SU-DHL-6 (cell line): ENCODE data around the gene TSPAN18.

ENCODE experiments used
- H2AFZ ChIP-seq: fragments of 200-600 bp; sonication (generic); 2 replicates; pipeline ENCODE4 v1.6.1; 2014; ENCODE audit warnings: low read depth, mild to moderate bottlenecking, moderate library complexity, mixed read lengths, antibody characterized with exemption, low read length; ENCODE audit not compliant: severe bottlenecking
- H3F3A ChIP-seq: fragments of 200-600 bp; shearing (Covaris generic); 2 replicates; pipeline ENCODE4 v1.6.0; 2016; ENCODE audit warnings: antibody characterized with exemption, mild to moderate bottlenecking; ENCODE audit not compliant: insufficient read depth
- H3K27ac ChIP-seq: fragments of 200-600 bp; sonication (generic); 2 replicates; pipeline ENCODE4 v1.5.1; 2016; ENCODE audit warnings: low read depth, mild to moderate bottlenecking, low read length, moderate library complexity, mixed read lengths
- H3K27me3 ChIP-seq: fragments of 200-600 bp; sonication (generic), shearing (Covaris generic); 2 replicates; pipeline ENCODE4 v1.6.0; 2014; ENCODE audit warnings: mild to moderate bottlenecking, low read length
- H3K36me3 ChIP-seq: fragments of 200-600 bp; sonication (generic); 2 replicates; pipeline ENCODE4 v1.6.1; 2014; ENCODE audit warnings: mild to moderate bottlenecking, low read length, mixed read lengths
- H3K4me2 ChIP-seq: fragments of 300-600, 200-600 bp; shearing (Covaris generic), sonication (generic); 2 replicates; pipeline ENCODE4 v1.6.0; 2014; ENCODE audit warnings: low read length, low read depth, mild to moderate bottlenecking; ENCODE audit not compliant: poor library complexity, severe bottlenecking
- H3K4me3 ChIP-seq: fragments of 200-600 bp; sonication (generic); 2 replicates; pipeline ENCODE4 v1.5.1; 2014; ENCODE audit warnings: antibody characterized with exemption, low read length, mild to moderate bottlenecking, mixed read lengths; ENCODE audit not compliant: insufficient read depth, poor library complexity, severe bottlenecking
- H3K79me2 ChIP-seq: fragments of 200-600 bp; sonication (generic); 2 replicates; pipeline ENCODE4 v1.6.1; 2014; ENCODE audit warnings: mild to moderate bottlenecking, low read length, moderate library complexity; ENCODE audit not compliant: insufficient read depth
- H3K9ac ChIP-seq: fragments of 200-600 bp; sonication (generic); 2 replicates; pipeline ENCODE4 v1.7.0; 2014; ENCODE audit warnings: mild to moderate bottlenecking, low read length
- H3K9me2 ChIP-seq: fragments of 200-600 bp; sonication (generic); replicated peaks from 2 replicates; pipeline ENCODE4 v1.6.1; 2014; ENCODE audit warnings: low read length; ENCODE audit not compliant: insufficient read depth
- H3K9me3 ChIP-seq: fragments of 200-600 bp; sonication (generic); 2 replicates; pipeline ENCODE4 v1.6.1; 2014; ENCODE audit warnings: low read length, mixed read lengths; ENCODE audit not compliant: insufficient read depth
- H4K20me1 ChIP-seq: fragments of 200-600 bp; sonication (generic); 2 replicates; pipeline ENCODE4 v1.6.1; 2014; ENCODE audit warnings: low read depth, mild to moderate bottlenecking, antibody characterized with exemption, low read length, moderate library complexity, mixed read lengths
- EZH2phosphoT487 ChIP-seq: fragments of 200-600 bp; sonication (generic), shearing (Covaris generic); conservative IDR thresholded peaks from 2 replicates; pipeline ENCODE4 v1.6.1; 2018; ENCODE audit warnings: mild to moderate bottlenecking, antibody characterized with exemption, low read length, moderate library complexity, mixed read lengths
- TF ChIP-seq, protein P1 (sequence below): fragments of 200-600 bp; sonication (generic); IDR thresholded peaks from one replicate; pipeline ENCODE4 v1.5.1; 2017; ENCODE audit warnings: antibody characterized with exemption, mild to moderate bottlenecking, low read length, moderate library complexity; ENCODE audit not compliant: insufficient read depth, poor library complexity, severe bottlenecking

Gene TSPAN18, protein sequence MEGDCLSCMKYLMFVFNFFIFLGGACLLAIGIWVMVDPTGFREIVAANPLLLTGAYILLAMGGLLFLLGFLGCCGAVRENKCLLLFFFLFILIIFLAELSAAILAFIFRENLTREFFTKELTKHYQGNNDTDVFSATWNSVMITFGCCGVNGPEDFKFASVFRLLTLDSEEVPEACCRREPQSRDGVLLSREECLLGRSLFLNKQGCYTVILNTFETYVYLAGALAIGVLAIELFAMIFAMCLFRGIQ

GRCh38 chr11:44726283-44727113 is at the start of gene TSPAN18:
Gene TSPAN18, plus strand, starts transcription at chr11:44726962. Its CDS starts 179,455 bp downstream, at chr11:44906417.
- TF ChIP-seq, protein P1, sequence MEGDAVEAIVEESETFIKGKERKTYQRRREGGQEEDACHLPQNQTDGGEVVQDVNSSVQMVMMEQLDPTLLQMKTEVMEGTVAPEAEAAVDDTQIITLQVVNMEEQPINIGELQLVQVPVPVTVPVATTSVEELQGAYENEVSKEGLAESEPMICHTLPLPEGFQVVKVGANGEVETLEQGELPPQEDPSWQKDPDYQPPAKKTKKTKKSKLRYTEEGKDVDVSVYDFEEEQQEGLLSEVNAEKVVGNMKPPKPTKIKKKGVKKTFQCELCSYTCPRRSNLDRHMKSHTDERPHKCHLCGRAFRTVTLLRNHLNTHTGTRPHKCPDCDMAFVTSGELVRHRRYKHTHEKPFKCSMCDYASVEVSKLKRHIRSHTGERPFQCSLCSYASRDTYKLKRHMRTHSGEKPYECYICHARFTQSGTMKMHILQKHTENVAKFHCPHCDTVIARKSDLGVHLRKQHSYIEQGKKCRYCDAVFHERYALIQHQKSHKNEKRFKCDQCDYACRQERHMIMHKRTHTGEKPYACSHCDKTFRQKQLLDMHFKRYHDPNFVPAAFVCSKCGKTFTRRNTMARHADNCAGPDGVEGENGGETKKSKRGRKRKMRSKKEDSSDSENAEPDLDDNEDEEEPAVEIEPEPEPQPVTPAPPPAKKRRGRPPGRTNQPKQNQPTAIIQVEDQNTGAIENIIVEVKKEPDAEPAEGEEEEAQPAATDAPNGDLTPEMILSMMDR, result no peak
- TF ChIP-seq EZH2phosphoT487, result no peak
- no peak within 1 kb of the TSS for H3K4me2 ChIP-seq
- no peaks in the 10 kb centered on the region for H3F3A ChIP-seq
- no peak within 1 kb of the TSS for H3K9ac ChIP-seq
- no peak within 1 kb of the TSS for H2AFZ ChIP-seq
- H3K36me3 ChIP-seq, result no peaks in the 10 kb centered on the region
- no peaks in the 10 kb centered on the region for H3K79me2 ChIP-seq
- H3K9me2 ChIP-seq, result no peaks in the 10 kb centered on the region
- H4K20me1 ChIP-seq, result no peaks in the 10 kb centered on the region
- H3K27me3 ChIP-seq, result no peaks in the 10 kb centered on the region
- H3K9me3 ChIP-seq, result no peaks in the 10 kb centered on the region
- no peak within 1 kb of the TSS for H3K4me3 ChIP-seq
- H3K27ac ChIP-seq, result no peak within 1 kb of the TSS

- no peaks in the 10 kb centered on the region for H3K9me3 ChIP-seq
- no peaks in the 10 kb centered on the region for H3K27me3 ChIP-seq
- H3K9me2 ChIP-seq, result no peaks in the 10 kb centered on the region
- H3K4me3 ChIP-seq, result no peak overlapping the region
- no peak overlapping the region for H3K27ac ChIP-seq
- H3F3A ChIP-seq, result no peaks in the 10 kb centered on the region
- no peak overlapping the region for H3K4me2 ChIP-seq
- no peaks in the 10 kb centered on the region for H3K79me2 ChIP-seq
- no peak overlapping the region for H3K9ac ChIP-seq
- no peak overlapping the region for H2AFZ ChIP-seq
- no peaks in the 10 kb centered on the region for H3K36me3 ChIP-seq
- no peaks in the 10 kb centered on the region for H4K20me1 ChIP-seq
- no peak for TF ChIP-seq EZH2phosphoT487
- TF ChIP-seq, protein P1, result no peak
Measured at GRCh38 chr11:44680982-44681597, 45.7 kb upstream of the TSPAN18 start.

GRCh38 chr11:44681698-44682097 is 45.1 kb upstream of the TSPAN18 start:
- no peaks in the 10 kb centered on the region for H3F3A ChIP-seq
- H3K9me2 ChIP-seq, result no peaks in the 10 kb centered on the region
- H3K79me2 ChIP-seq, result no peaks in the 10 kb centered on the region
- H3K4me3 ChIP-seq, result no peak overlapping the region
- H3K27me3 ChIP-seq, result no peaks in the 10 kb centered on the region
- no peak overlapping the region for H3K27ac ChIP-seq
- no peak overlapping the region for H2AFZ ChIP-seq
- no peaks in the 10 kb centered on the region for H3K36me3 ChIP-seq
- TF ChIP-seq EZH2phosphoT487, result no peak
- TF ChIP-seq, protein P1, result no peak
- H3K4me2 ChIP-seq, result no peak overlapping the region
- H3K9ac ChIP-seq, result no peak overlapping the region
- H4K20me1 ChIP-seq, result no peaks in the 10 kb centered on the region
- no peaks in the 10 kb centered on the region for H3K9me3 ChIP-seq
